ENCODE measurements around the gene RABAC1.
"Not testable (repeated sequence)": the region's sequence is repeated elsewhere in the genome, so short reads cannot be mapped to it uniquely, and the experiment has no call there.

Gene RABAC1

GRCh38 chr19:41939861-41940730, 19.0 kb downstream of the RABAC1 start:
- H3K4me1 Mint-ChIP-seq: peaks cover 51% of the 10 kb centered on the region
- H3K4me3 Mint-ChIP-seq: peak overlapping the region; percentile 87
- H3K27ac Mint-ChIP-seq: peak overlapping the region; percentile 96
- H3K36me3 Mint-ChIP-seq: no peaks in the 10 kb centered on the region
- no peaks in the 10 kb centered on the region for H3K9me3 Mint-ChIP-seq
- no peaks in the 10 kb centered on the region for H3K27me3 Mint-ChIP-seq

- H3K27ac Mint-ChIP-seq, H3K4me3 Mint-ChIP-seq, H3K9me3 Mint-ChIP-seq, H3K27me3 Mint-ChIP-seq, H3K36me3 Mint-ChIP-seq: not testable (repeated sequence)
- peaks cover 51% of the 10 kb centered on the region for H3K4me1 Mint-ChIP-seq
These were observed 19.9 kb downstream of the RABAC1 start for GRCh38 chr19:41939209-41939608.

- Mint-ChIP-seq H3K4me1 (peaks cover 54% of the 10 kb centered on the region), H3K9me3 (no peaks in the 10 kb centered on the region), H3K27me3 (no peaks in the 10 kb centered on the region), H3K4me3 (no peak overlapping the region), H3K27ac (peak overlapping the region; percentile 1), H3K36me3 (no peaks in the 10 kb centered on the region)
These were observed 21.3 kb downstream of the RABAC1 start for GRCh38 chr19:41937525-41938468.

GRCh38 chr19:41936961-41937360, 22.2 kb downstream of the RABAC1 start:
- H3K4me1 Mint-ChIP-seq: peaks cover 55% of the 10 kb centered on the region
- no peaks in the 10 kb centered on the region for H3K36me3 Mint-ChIP-seq
- H3K27ac Mint-ChIP-seq: no peak overlapping the region

GRCh38 chr19:41936416-41936850, 22.7 kb downstream of the RABAC1 start:
- Mint-ChIP-seq H3K36me3 (no peaks in the 10 kb centered on the region), H3K4me1 (peaks cover 52% of the 10 kb centered on the region), H3K9me3 (no peaks in the 10 kb centered on the region), H3K27me3 (no peaks in the 10 kb centered on the region), H3K4me3 (peak overlapping the region; percentile 8), H3K27ac (peak overlapping the region; percentile 51)

More at GRCh38 chr19:41936961-41937360, 22.2 kb downstream of the RABAC1 start:
- H3K9me3 Mint-ChIP-seq: no peaks in the 10 kb centered on the region
- peak overlapping the region; percentile 8 for H3K4me3 Mint-ChIP-seq
- no peaks in the 10 kb centered on the region for H3K27me3 Mint-ChIP-seq

GRCh38 chr19:41935760-41936415, 23.2 kb downstream of the RABAC1 start:
- H3K9me3 Mint-ChIP-seq: no peaks in the 10 kb centered on the region
- no peaks in the 10 kb centered on the region for H3K36me3 Mint-ChIP-seq
- no peak overlapping the region for H3K27ac Mint-ChIP-seq
- H3K4me1 Mint-ChIP-seq: peaks cover 53% of the 10 kb centered on the region
- no peaks in the 10 kb centered on the region for H3K27me3 Mint-ChIP-seq
- peak overlapping the region; percentile 8 for H3K4me3 Mint-ChIP-seq

- Mint-ChIP-seq H3K4me1 (peaks cover 59% of the 10 kb centered on the region), H3K4me3 (peak overlapping the region; percentile 53), H3K36me3 (no peaks in the 10 kb centered on the region), H3K9me3 (no peaks in the 10 kb centered on the region), H3K27me3 (no peaks in the 10 kb centered on the region), H3K27ac (peak overlapping the region; percentile 80)
These were observed 24.2 kb downstream of the RABAC1 start for GRCh38 chr19:41934849-41935374.

GRCh38 chr19:41933693-41934426, 25.3 kb downstream of the RABAC1 start:
- Mint-ChIP-seq H3K9me3 (no peaks in the 10 kb centered on the region), H3K36me3 (no peaks in the 10 kb centered on the region), H3K4me3 (peak overlapping the region; percentile 31), H3K27ac (peak overlapping the region; percentile 64), H3K27me3 (no peaks in the 10 kb centered on the region), H3K4me1 (peaks cover 68% of the 10 kb centered on the region)

GRCh38 chr19:41932720-41933332, 26.3 kb downstream of the RABAC1 start:
- Mint-ChIP-seq H3K4me3 (no peak overlapping the region), H3K36me3 (no peaks in the 10 kb centered on the region), H3K27me3 (no peaks in the 10 kb centered on the region), H3K4me1 (peaks cover 70% of the 10 kb centered on the region), H3K9me3 (no peaks in the 10 kb centered on the region), H3K27ac (no peak overlapping the region)

- H3K9me3 Mint-ChIP-seq: no peaks in the 10 kb centered on the region
- no peaks in the 10 kb centered on the region for H3K27me3 Mint-ChIP-seq
- H3K4me3 Mint-ChIP-seq: no peak overlapping the region
- no peaks in the 10 kb centered on the region for H3K36me3 Mint-ChIP-seq
- no peak overlapping the region for H3K27ac Mint-ChIP-seq
- peaks cover 66% of the 10 kb centered on the region for H3K4me1 Mint-ChIP-seq
These were observed 26.8 kb downstream of the RABAC1 start for GRCh38 chr19:41932259-41932719.

GRCh38 chr19:41930926-41931592, 28.1 kb downstream of the RABAC1 start:
- H3K4me1 Mint-ChIP-seq: peaks cover 58% of the 10 kb centered on the region
- no peaks in the 10 kb centered on the region for H3K36me3 Mint-ChIP-seq
- H3K27me3 Mint-ChIP-seq: no peaks in the 10 kb centered on the region
- H3K27ac Mint-ChIP-seq: peak overlapping the region; percentile 48
- H3K4me3 Mint-ChIP-seq: no peak overlapping the region
- H3K9me3 Mint-ChIP-seq: no peaks in the 10 kb centered on the region

GRCh38 chr19:41930322-41930722, 28.8 kb downstream of the RABAC1 start:
- peaks cover 55% of the 10 kb centered on the region for H3K4me1 Mint-ChIP-seq
- no peaks in the 10 kb centered on the region for H3K9me3 Mint-ChIP-seq
- peak overlapping the region; percentile 44 for H3K4me3 Mint-ChIP-seq
- no peaks in the 10 kb centered on the region for H3K27me3 Mint-ChIP-seq
- H3K36me3 Mint-ChIP-seq: no peaks in the 10 kb centered on the region
- H3K27ac Mint-ChIP-seq: no peak overlapping the region

GRCh38 chr19:41929536-41930071, 29.5 kb downstream of the RABAC1 start:
- peaks cover 47% of the 10 kb centered on the region for H3K4me1 Mint-ChIP-seq
- no peak overlapping the region for H3K27ac Mint-ChIP-seq
- peak overlapping the region; percentile 90 for H3K4me3 Mint-ChIP-seq
- no peaks in the 10 kb centered on the region for H3K9me3 Mint-ChIP-seq
- H3K36me3 Mint-ChIP-seq: no peaks in the 10 kb centered on the region
- no peaks in the 10 kb centered on the region for H3K27me3 Mint-ChIP-seq
